GM12878 (cell line): ENCODE measurements around the gene FN1. TPM values are rescaled to one million over a fixed set of nuclear protein-coding genes. Genes with fewer than 3 reads are reported as not detected.

Experiments
- ATAC-seq: fragments of 200-7000 bp; cut with Tn5 transposase; 3 replicates; pipeline ENCODE4 v1.9.1; 2020; ENCODE audit warnings: mild to moderate bottlenecking, moderate library complexity
- BruUV-seq: library from RNA; stranded (reverse); fragments of 400-500 nt; replicated peaks from 2 replicates; lab custom pipeline; 2021; lab: Mats Ljungman, UMichigan
- CTCF ChIA-PET: fragments of 300-600 bp; sonication (Branson Sonifier 250); formaldehyde crosslinking; extraction: SDS; loops from one replicate; lab custom pipeline; 2021; ENCODE audit warnings: inconsistent platforms; lab: Yijun Ruan, JAX
- POLR2A ChIA-PET: fragments of 350-600 bp; formaldehyde crosslinking; extraction: SDS; loops from one replicate; lab custom pipeline; 2021; ENCODE audit warnings: inconsistent platforms; lab: Charles Lee
- RAD21 ChIA-PET: fragments of 300-600 bp; sonication (Branson Sonifier 250); formaldehyde crosslinking; loops from one replicate; lab custom pipeline; 2023; ENCODE audit warnings: antibody characterized with exemption; ENCODE audit not compliant: unreplicated experiment; lab: Charles Lee
- SMC1A ChIA-PET: fragments of 300-600 bp; sonication (Branson Sonifier 250); formaldehyde crosslinking; loops from one replicate; lab custom pipeline; 2023; ENCODE audit not compliant: unreplicated experiment, uncharacterized antibody; lab: Charles Lee
- DNase-seq: peaks from one replicate; pipeline ENCODE4 v3.0.0-alpha.2; 2011; ENCODE audit warnings: low read depth, low spot score
- FAIRE-seq: peaks from 3 replicates; lab custom pipeline; 2011; peaks lifted over from hg19 to GRCh38; lab: Jason Lieb, UNC
- H2AFZ ChIP-seq: 2 replicates; pipeline ENCODE4 v1.6.0; 2011; ENCODE audit warnings: low read depth, low read length, control low read depth; ENCODE audit not compliant: control insufficient read depth
- H3K27ac ChIP-seq: 2 replicates; pipeline ENCODE4 v1.5.1; 2011; ENCODE audit warnings: control low read depth; ENCODE audit not compliant: control insufficient read depth, insufficient read depth
- H3K27me3 ChIP-seq, 2 experiments: replicated peaks in 1 of 2; 2 replicates each; pipeline versions ENCODE4 v1.6.0 to v1.6.1; 2011; ENCODE audit warnings: low read length in 1 of 2; ENCODE audit not compliant: control insufficient read depth in 2 of 2, insufficient read depth in 2 of 2
- H3K36me3 ChIP-seq, 2 experiments: 2 replicates each; pipeline ENCODE4 v1.5.1; 2011; ENCODE audit warnings: low read length in 1 of 2; ENCODE audit not compliant: control insufficient read depth in 2 of 2, insufficient read depth in 2 of 2
- H3K4me1 ChIP-seq: 2 replicates; pipeline ENCODE4 v1.6.1; 2011; ENCODE audit warnings: mild to moderate bottlenecking, low read length, moderate library complexity, mixed read lengths; ENCODE audit not compliant: control insufficient read depth, insufficient read depth
- H3K4me2 ChIP-seq: 2 replicates; pipeline ENCODE4 v1.6.0; 2011; ENCODE audit warnings: control low read depth; ENCODE audit not compliant: control insufficient read depth, insufficient read depth
- H3K4me3 ChIP-seq: fragments of 200-600 bp; sonication (generic); 2 replicates; pipeline ENCODE4 v1.5.1; 2016
- H3K79me2 ChIP-seq: 2 replicates; pipeline ENCODE4 v1.6.0; 2011; ENCODE audit warnings: low read length; ENCODE audit not compliant: control insufficient read depth, insufficient read depth
- H3K9ac ChIP-seq: 2 replicates; pipeline ENCODE4 v1.8.0; 2011; ENCODE audit warnings: low read length, control low read depth, mixed read lengths; ENCODE audit not compliant: control insufficient read depth, insufficient read depth
- H3K9me3 ChIP-seq: replicated peaks from 3 replicates; pipeline ENCODE4 v1.5.1; 2011; ENCODE audit warnings: mild to moderate bottlenecking, low read length; ENCODE audit not compliant: control insufficient read depth, insufficient read depth
- H4K20me1 ChIP-seq: 2 replicates; pipeline ENCODE4 v1.6.0; 2011; ENCODE audit not compliant: control insufficient read depth, insufficient read depth
- ASH2L ChIP-seq: fragments of 300-600, 200-600 bp; sonication (generic); IDR thresholded peaks from 2 replicates; pipeline ENCODE4 v1.6.1; 2017; ENCODE audit warnings: low read depth, mild to moderate bottlenecking, borderline replicate concordance
- BACH1 ChIP-seq: fragments of 450-650 bp; IDR thresholded peaks from 2 replicates; pipeline ENCODE4 v1.6.1; 2017; ENCODE audit warnings: mild to moderate bottlenecking, borderline replicate concordance
- BCL3 ChIP-seq: IDR thresholded peaks from 2 replicates; pipeline ENCODE4 v1.6.1; 2011; ENCODE audit warnings: borderline replicate concordance, low read depth, mild to moderate bottlenecking, moderate library complexity, low read length; ENCODE audit not compliant: insufficient read depth, poor library complexity, severe bottlenecking
- EED ChIP-seq: sonication (generic); IDR thresholded peaks from 2 replicates; pipeline ENCODE4 v1.6.1; 2016; ENCODE audit warnings: antibody characterized with exemption, low read depth
- HDAC6 ChIP-seq: fragments of 200-600 bp; sonication (generic); IDR thresholded peaks from one replicate; pipeline ENCODE4 v1.8.0; 2017; ENCODE audit warnings: antibody characterized with exemption; ENCODE audit not compliant: unreplicated experiment
- IRF3 ChIP-seq: fragments of 450-650 bp; IDR thresholded peaks from 2 replicates; pipeline ENCODE4 v1.6.1; 2014; ENCODE audit warnings: mild to moderate bottlenecking
- LARP7 ChIP-seq: fragments of 450-650 bp; IDR thresholded peaks from 2 replicates; pipeline ENCODE4 v1.6.1; 2017; ENCODE audit warnings: mild to moderate bottlenecking
- NFXL1 ChIP-seq: fragments of 450-650 bp; IDR thresholded peaks from 2 replicates; pipeline ENCODE4 v1.6.1; 2017; ENCODE audit warnings: antibody characterized with exemption, mild to moderate bottlenecking, borderline replicate concordance
- NFYB ChIP-seq: IDR thresholded peaks from 2 replicates; pipeline ENCODE4 v1.6.1; 2011; ENCODE audit warnings: low read depth, mild to moderate bottlenecking, low read length, improper control_type of control experiment, moderate library complexity; ENCODE audit not compliant: insufficient read depth
- PAX8 ChIP-seq: fragments of 450-650 bp; IDR thresholded peaks from 2 replicates; pipeline ENCODE4 v1.6.1; 2017; ENCODE audit warnings: mild to moderate bottlenecking, moderate library complexity
- RAD21 ChIP-seq: IDR thresholded peaks from 2 replicates; pipeline ENCODE4 v1.6.1; 2011; ENCODE audit warnings: mild to moderate bottlenecking, low read depth, low read length, moderate library complexity; ENCODE audit not compliant: insufficient read depth
- RUNX3 ChIP-seq: IDR thresholded peaks from 2 replicates; pipeline ENCODE4 v1.6.1; 2012; ENCODE audit warnings: low read length, inconsistent platforms
- STAT1 ChIP-seq: fragments of 450-650 bp; conservative IDR thresholded peaks from 2 replicates; pipeline ENCODE4 v1.6.1; 2014; ENCODE audit warnings: antibody characterized with exemption, mild to moderate bottlenecking
- ZBTB11 ChIP-seq: fragments of 450-650 bp; formaldehyde crosslinking; IDR thresholded peaks from 2 replicates; pipeline ENCODE4 v1.5.0; 2022; ENCODE audit warnings: mild to moderate bottlenecking, missing genetic modification characterization
- WGBS: methylation state at CpG from one replicate; pipeline ENCODE4 v1.1.6; 2016; ENCODE audit warnings: low lambda C conversion rate; ENCODE audit not compliant: insufficient replicate concordance, insufficient coverage; ENCODE audit errors: missing lambda C conversion rate; 5-methylcytosine and 5-hydroxymethylcytosine counted together
- in situ Hi-C: fragments of 300-500 bp; cut with MboI; formaldehyde crosslinking; loops from 9 replicates; pipeline ENCODE4 v1.14.3; 2018; ENCODE audit warnings: mixed read lengths
- intact Hi-C: fragments of 100-400 bp; cut with micrococcal nuclease; formaldehyde crosslinking; loops from one replicate; pipeline ENCODE4 v1.14.2; 2022; ENCODE audit not compliant: unreplicated experiment
- polyA plus RNA-seq, 11 experiments: library from polyadenylated mRNA; depleted of rRNA in 4 of 11; unstranded in 6 of 11; stranded (reverse) in 5 of 11; fragments of >200 nt; fragmentation: Nextera tagmentation in 4 of 11; fragmentation: Illumina TruSeq in 1 of 11; extraction: Ambion mirVana in 4 of 11; extraction: Trizol in 1 of 11; gene quantifications; 1 replicate in 1 of 11; 2 replicates in 10 of 11; pipeline versions ENCODE4 v1.2.1 to v1.2.3, GENCODE V29; 2011 to 2016; ENCODE audit warnings: inconsistent platforms in 2 of 11, missing spikeins in 2 of 11, low read depth in 1 of 11
- total RNA-seq, 4 experiments: library from RNA; depleted of rRNA in 3 of 4; stranded (reverse); fragments of >200 nt in 3 of 4; fragmentation: Illumina TruSeq in 1 of 4; extraction: Trizol in 1 of 4; gene quantifications; 2 replicates each; pipeline versions ENCODE4 v1.2.1 to v1.2.3, GENCODE V29; 2013 to 2021

Gene FN1
- total and polyA plus RNA-seq, 10 of the 15 experiments (the other 5 are each of a cell fraction or from before 2014, with no cell fraction given), result 0.60 to 9.4 (median 1.5) TPM

GRCh38 chr2:215419769-215420470 lies 15.9 kb downstream of the FN1 start (continued):
- TF ChIP-seq ZBTB11 (CRISPR knock-in tag) (no peak), LARP7 (no peak), NFXL1 (no peak)

- 1% methylated on average over 3 of the region's 3 CpGs for WGBS
- ChIA-PET SMC1A (interaction anchor here (0.7 to 1.5 kb wide), 5 partner anchors 11 to 32 kb away, joined by 3 to 4 read pairs (median 3); no protein-coding TSS in a partner anchor), RAD21 (interaction anchor here (0.6 to 0.9 kb wide), 2 partner anchors 12 to 107 kb away, joined by 3 to 5 read pairs; partner anchors contain the start of gene ATIC), CTCF (interaction anchor here (1.1 kb wide), 1 partner anchor 512 kb away, joined by 3 read pairs; no protein-coding TSS in a partner anchor), POLR2A (interaction anchor here (1.1 kb wide), 2 partner anchors 11 to 17 kb away, joined by 3 read pairs; no protein-coding TSS in a partner anchor)
- DNase-seq, result no peak
- no peak overlapping the region for H2AFZ ChIP-seq
- no peaks in the 10 kb centered on the region for H3K79me2 ChIP-seq
- no peak for TF ChIP-seq EED
- TF ChIP-seq STAT1, result no peak
- TF ChIP-seq HDAC6, result no peak
- TF ChIP-seq NFYB, result no peak
- no peak for TF ChIP-seq ASH2L
- TF ChIP-seq RUNX3, result no peak
- no peak for TF ChIP-seq PAX8
- TF ChIP-seq IRF3, result no peak
- no peak for TF ChIP-seq BACH1
- TF ChIP-seq RAD21, result no peak
- TF ChIP-seq BCL3, result no peak
- no TSS peak for BruUV-seq
- intact Hi-C loops (no loop called here), in situ Hi-C loops (no loop called here)
- H3K4me1 ChIP-seq, result no peaks in the 10 kb centered on the region
- H3K27ac ChIP-seq, result no peak overlapping the region
- H3K36me3 ChIP-seq, result no peaks in the 10 kb centered on the region
- no peaks in the 10 kb centered on the region for H3K9me3 ChIP-seq
- H4K20me1 ChIP-seq, result no peaks in the 10 kb centered on the region
- H3K4me2 ChIP-seq, result no peak overlapping the region
- H3K27me3 ChIP-seq, result 0 out of 4 replicates have a peak, but pooled peaks cover 0 to 2% of the 10 kb centered on the region in 2 experiments
- no peak overlapping the region for H3K9ac ChIP-seq
- no peak for FAIRE-seq
- no peak for ATAC-seq
- H3K4me3 ChIP-seq, result no peak overlapping the region
Measured at GRCh38 chr2:215419113-215419512, 16.8 kb downstream of the FN1 start.
